GM18517 (cell line): Measurements from ENCODE around the gene KCND3.

Source experiments
- ATAC-seq: cut with Tn5 transposase; IDR thresholded peaks from one replicate; pipeline ENCODE4 v1.9.1; 2021; ENCODE audit warnings: mild to moderate bottlenecking, moderate library complexity; ENCODE audit not compliant: unreplicated experiment

KCND3 gene

GRCh38 chr1:111989531-111990025, at the start of gene KCND3:
KCND3 (minus strand) TSS chr1:111989668.
- ATAC-seq, result no peak

- no peak for ATAC-seq
Observed at GRCh38 chr1:112034277-112034676, 44.8 kb upstream of the KCND3 start.

- no peak for ATAC-seq
Observed at GRCh38 chr1:112033439-112034120, 44.1 kb upstream of the KCND3 start.

GRCh38 chr1:112030157-112030556, 40.7 kb upstream of the KCND3 start:
- ATAC-seq, result no peak

- ATAC-seq, result no peak
Observed at GRCh38 chr1:112027696-112028095, 38.2 kb upstream of the KCND3 start.

GRCh38 chr1:112026501-112026900, 37.0 kb upstream of the KCND3 start:
- no peak for ATAC-seq

GRCh38 chr1:112026016-112026415, 36.5 kb upstream of the KCND3 start:
- ATAC-seq, result no peak

- no peak for ATAC-seq
Observed at GRCh38 chr1:112021263-112021662, 31.8 kb upstream of the KCND3 start.

- no peak for ATAC-seq
Observed at GRCh38 chr1:112017183-112017582, 27.7 kb upstream of the KCND3 start.

- ATAC-seq, result no peak
Observed at GRCh38 chr1:112012823-112013222, 23.4 kb upstream of the KCND3 start.

GRCh38 chr1:112011202-112011601, 21.7 kb upstream of the KCND3 start:
- ATAC-seq, result no peak

- ATAC-seq, result no peak
Observed at GRCh38 chr1:112007169-112007568, 17.7 kb upstream of the KCND3 start.

- no peak for ATAC-seq
Observed at GRCh38 chr1:112006416-112007025, 17.1 kb upstream of the KCND3 start.

- ATAC-seq, result no peak
Observed at GRCh38 chr1:112004076-112004475, 14.6 kb upstream of the KCND3 start.

GRCh38 chr1:112002514-112002913, 13.0 kb upstream of the KCND3 start:
- no peak for ATAC-seq

- ATAC-seq, result no peak
Observed at GRCh38 chr1:112001436-112001835, 12.0 kb upstream of the KCND3 start.

GRCh38 chr1:112000048-112000447, 10.6 kb upstream of the KCND3 start:
- ATAC-seq, result no peak

- no peak for ATAC-seq
Observed at GRCh38 chr1:111998332-111998731, 8.9 kb upstream of the KCND3 start.

- no peak for ATAC-seq
Observed at GRCh38 chr1:111992476-111992875, 3.0 kb upstream of the KCND3 start.

- ATAC-seq, result no peak
Observed at GRCh38 chr1:111990878-111991718, 1.6 kb upstream of the KCND3 start.

- ATAC-seq, result no peak
Observed at GRCh38 chr1:111990026-111990877, 784 bp upstream of the KCND3 start.
